Left lung (tissue), 10 donors: ENCODE data around the gene C1QTNF2. TPM values are rescaled to one million over a fixed set of nuclear protein-coding genes. Genes with fewer than 3 reads are reported as not detected.
A peak's percentile ranks its signal among the peaks of the same experiment; 100 is the strongest.
"Not testable (repeated sequence)": the region's sequence is repeated elsewhere in the genome, so short reads cannot be mapped to it uniquely, and the experiment has no call there.

ENCODE experiments used
- ATAC-seq: fragments of 200-7000 bp; cut with Tn5 transposase; one replicate; pipeline ENCODE4 v1.9.1; 2020; ENCODE audit warnings: moderate library complexity
- DNase-seq, 4 donors: peaks; one replicate each; pipeline ENCODE4 v3.0.0-alpha.2; 2013 to 2020
- H3K27ac ChIP-seq, 2 donors: fragments of 200-600 bp; sonication (generic) in 1 of 2; one replicate each; pipeline versions ENCODE4 v1.5.0 to v1.8.0; 2020 to 2021
- H3K27me3 ChIP-seq, 2 donors: fragments of 200-600 bp; sonication (generic) in 1 of 2; one replicate each; pipeline versions ENCODE4 v1.5.0 to v1.8.0; 2020 to 2021
- H3K36me3 ChIP-seq, 2 donors: fragments of 200-600 bp; sonication (generic) in 1 of 2; one replicate each; pipeline versions ENCODE4 v1.5.0 to v1.8.0; 2020 to 2021
- H3K4me1 ChIP-seq, 2 donors: fragments of 200-600 bp; one replicate each; pipeline ENCODE4 v1.8.0; 2021
- H3K4me3 ChIP-seq, 2 donors: fragments of 200-600 bp; sonication (generic) in 1 of 2; one replicate each; pipeline versions ENCODE4 v1.5.0 to v1.8.0; 2020 to 2021; ENCODE audit warnings: mild to moderate bottlenecking in 1 of 2
- H3K9me3 ChIP-seq, 2 donors: fragments of 200-600 bp; sonication (generic) in 1 of 2; one replicate each; pipeline versions ENCODE4 v1.5.0 to v1.8.0; 2020 to 2021
- CTCF ChIP-seq, 2 donors: fragments of 200-600 bp; sonication (generic) in 1 of 2; IDR thresholded peaks; one replicate each; pipeline versions ENCODE4 v1.5.0 to v1.8.0; 2021; ENCODE audit warnings: antibody characterized with exemption in 2 of 2
- intact Hi-C, 2 donors: fragments of 100-400 bp; cut with DNase I; formaldehyde crosslinking; loops; one replicate each; pipeline versions ENCODE4 v1.11.2 to v1.14.2; 2022
- polyA plus RNA-seq, 6 donors: library from polyadenylated mRNA; unstranded; fragments of 120-200 nt; gene quantifications; one replicate each; pipeline ENCODE4 v1.2.1, GENCODE V29; 2013; ENCODE audit not compliant: insufficient read length in 6 of 6
- total RNA-seq, 2 donors: library from RNA; stranded (reverse); fragmentation: NEBNext Ultra II Directional; extraction: Animal tissue kit (Norgen Biotek cat#: 25700); gene quantifications; one replicate each; pipeline ENCODE4 v1.2.1, GENCODE V29; 2021
- donor health status: DM: no; HTN: yes; CAD: no.
- donor health status: DM: no; HTN: no; CAD: no.

The C1QTNF2 gene
- total and polyA plus RNA-seq, 8 donors = 2.3 to 5.3 (median 3.1) TPM

DNA sequence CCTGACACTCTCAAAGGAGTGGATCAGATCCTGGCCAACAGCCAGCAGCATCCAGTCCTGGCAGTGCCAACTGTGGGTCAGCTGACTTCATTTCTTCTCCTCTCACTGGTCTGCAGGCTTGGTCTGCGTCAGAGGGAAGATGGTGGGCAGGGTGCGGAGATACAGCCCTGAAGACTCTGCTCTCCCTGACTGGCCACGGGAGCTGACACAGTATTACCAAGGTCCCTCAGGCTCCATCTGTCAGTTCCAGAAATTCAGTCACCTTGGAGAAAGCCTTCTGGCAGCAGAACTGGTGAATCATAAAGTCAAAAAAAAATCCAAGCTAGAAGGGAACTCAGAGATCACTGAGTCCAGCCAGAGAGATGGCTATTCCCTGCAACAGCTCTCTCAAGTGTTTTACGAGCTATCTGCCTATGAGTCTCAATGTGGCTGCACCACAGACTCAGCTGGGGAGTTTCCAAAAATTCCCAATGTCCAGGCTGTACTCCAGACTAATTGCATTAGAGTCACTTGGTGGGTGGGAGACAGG is 27.9 kb downstream of the C1QTNF2 start:
- H3K4me3 ChIP-seq = no peak overlapping the region
- H3K4me1 ChIP-seq = peaks cover 0 to 7% of the 10 kb centered on the region in 2 donors
- intact Hi-C loops = loop anchor here in 1 of 2 donors (5.0 kb wide), 1 partner anchor 320 kb away; no protein-coding TSS in a partner anchor
- no peaks in the 10 kb centered on the region for H3K9me3 ChIP-seq
- no peak overlapping the region for H3K27ac ChIP-seq
- H3K36me3 ChIP-seq = no peaks in the 10 kb centered on the region
- DNase-seq = no peak
- peak; percentile 28 for ATAC-seq
- H3K27me3 ChIP-seq = no peaks in the 10 kb centered on the region
- TF ChIP-seq CTCF (IDR thresholded peaks at IDR 0.05) = no peak

DNA sequence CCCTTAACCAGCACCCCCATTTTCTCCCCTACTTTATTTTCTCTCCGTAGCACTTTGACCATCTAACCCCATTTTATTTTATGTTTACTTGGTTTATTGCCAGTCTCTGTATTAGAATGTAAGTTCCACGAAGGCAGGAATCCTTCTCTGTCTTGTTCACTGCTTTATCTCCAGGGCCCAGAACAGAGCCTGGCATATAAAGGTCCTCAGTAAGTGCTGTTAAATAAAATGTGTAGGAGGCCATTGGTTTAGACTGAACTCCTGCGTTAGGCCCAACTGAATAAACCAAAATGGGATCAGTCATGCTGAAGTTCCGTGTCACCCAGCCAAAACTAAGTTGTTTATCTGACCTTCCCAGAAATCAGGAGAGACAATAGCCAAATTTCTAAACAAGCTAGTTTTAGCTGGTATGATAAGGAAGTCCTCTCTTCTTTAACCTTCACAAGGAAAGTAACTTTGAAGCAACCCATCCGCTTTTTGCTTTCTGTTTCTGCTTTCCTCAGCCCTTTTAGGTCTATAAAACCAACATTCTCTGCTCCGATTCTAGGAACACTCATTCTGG is 29.0 kb downstream of the C1QTNF2 start:
- no peaks in the 10 kb centered on the region for H3K27me3 ChIP-seq
- H3K36me3 ChIP-seq = no peaks in the 10 kb centered on the region
- H3K27ac ChIP-seq = no peak overlapping the region
- no peak overlapping the region for H3K4me3 ChIP-seq
- ATAC-seq (no peak), DNase-seq (no peak)
- H3K9me3 ChIP-seq = no peaks in the 10 kb centered on the region
- TF ChIP-seq CTCF (IDR thresholded peaks at IDR 0.05) = no peak
- peaks cover 0 to 7% of the 10 kb centered on the region in 2 donors for H3K4me1 ChIP-seq
- intact Hi-C loops = loop anchor here in 1 of 2 donors (5.0 kb wide), 1 partner anchor 319 kb away; no protein-coding TSS in a partner anchor

DNA sequence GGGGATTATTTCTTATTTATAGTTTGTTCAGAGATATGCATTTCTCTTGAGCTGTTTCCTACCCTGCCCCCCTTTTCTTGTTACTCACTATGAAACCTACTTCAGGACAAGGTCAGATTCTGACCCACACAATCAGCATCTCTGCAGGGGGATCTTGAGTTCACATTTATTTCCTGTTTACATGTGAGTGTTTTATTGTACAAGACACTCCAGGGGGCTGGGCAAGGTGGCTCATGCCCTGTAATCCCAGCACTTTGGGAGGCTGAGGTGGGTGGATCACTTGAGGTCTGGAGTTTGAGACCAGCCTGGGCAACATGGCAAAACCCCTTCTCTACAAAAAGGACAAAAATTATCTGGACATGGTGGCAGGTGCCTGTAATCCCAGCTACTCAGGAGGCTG is 29.9 kb downstream of the C1QTNF2 start:
- intact Hi-C loops = loop anchor here in 1 of 2 donors (5.0 kb wide), 1 partner anchor 318 kb away; no protein-coding TSS in a partner anchor

GRCh38 chr5:160339406-160340130 is 30.9 kb downstream of the C1QTNF2 start:
- no peak overlapping the region for H3K27ac ChIP-seq
- H3K27me3 ChIP-seq = no peaks in the 10 kb centered on the region
- H3K4me3 ChIP-seq = no peak overlapping the region
- intact Hi-C loops = loop anchor here in 1 of 2 donors (5.0 kb wide), 1 partner anchor 317 kb away; no protein-coding TSS in a partner anchor
- ATAC-seq = no peak
- no peak for TF ChIP-seq CTCF (IDR thresholded peaks at IDR 0.05)
- DNase-seq = no peak
- no peaks in the 10 kb centered on the region for H3K36me3 ChIP-seq
- no peaks in the 10 kb centered on the region for H3K4me1 ChIP-seq
- no peaks in the 10 kb centered on the region for H3K9me3 ChIP-seq

More for the DNA sequence above, 29.9 kb downstream of the C1QTNF2 start:
- not testable (repeated sequence) for H3K4me1 ChIP-seq, H3K4me3 ChIP-seq, H3K36me3 ChIP-seq, H3K9me3 ChIP-seq, H3K27ac ChIP-seq, H3K27me3 ChIP-seq, ATAC-seq, DNase-seq

GRCh38 chr5:160334716-160335115 is 35.7 kb downstream of the C1QTNF2 start:
- H3K4me1 ChIP-seq, DNase-seq, intact Hi-C loops, H3K27me3 ChIP-seq, H3K36me3 ChIP-seq, H3K27ac ChIP-seq, H3K4me3 ChIP-seq, H3K9me3 ChIP-seq, ATAC-seq: not testable (repeated sequence)

DNA sequence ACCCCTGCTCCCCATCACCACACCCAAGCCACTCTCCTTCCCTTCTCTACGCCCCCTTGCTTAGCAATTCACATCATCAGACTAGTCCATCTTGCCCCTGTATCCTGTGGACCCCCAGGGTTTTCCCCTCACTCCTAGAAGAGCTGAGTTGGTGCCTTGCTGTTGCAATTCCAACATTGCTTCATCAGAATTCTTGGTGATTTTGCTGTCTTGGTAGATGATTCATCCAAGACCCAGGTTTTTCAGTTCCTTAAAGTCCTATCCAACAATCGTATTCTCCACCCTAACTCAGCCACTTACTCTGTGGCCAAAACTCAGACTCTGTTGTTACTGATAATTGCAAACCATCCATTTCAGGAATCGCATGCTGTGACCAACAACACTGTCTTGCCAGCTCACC is 36.7 kb downstream of the C1QTNF2 start:
- H3K4me3 ChIP-seq = no peak overlapping the region
- H3K9me3 ChIP-seq = no peaks in the 10 kb centered on the region
- intact Hi-C loops = no loop called here
- no peak for TF ChIP-seq CTCF (IDR thresholded peaks at IDR 0.05)
- DNase-seq (no peak), ATAC-seq (peak; percentile 55)
- H3K27me3 ChIP-seq = no peaks in the 10 kb centered on the region
- H3K36me3 ChIP-seq = no peaks in the 10 kb centered on the region
- H3K27ac ChIP-seq = no peak overlapping the region
- H3K4me1 ChIP-seq = no peaks in the 10 kb centered on the region
